ENCODE measurements around the gene FHIT. TPM values are rescaled to one million over a fixed set of nuclear protein-coding genes. Genes with fewer than 3 reads are reported as not detected.

The FHIT gene
- polyA plus RNA-seq, 1 experiment = 0.11 TPM

- no peaks in the 10 kb centered on the region for H3K27me3 ChIP-seq (ENCODE audit: control insufficient read depth, insufficient read depth, low read length)
- CTCF ChIA-PET = no interaction called here
- no peak for DNase-seq (ENCODE audit: low read depth)
- no peak overlapping the region for H3K4me3 ChIP-seq (ENCODE audit: low read depth, low read length)
- POLR2A ChIA-PET = no interaction called here
- no peaks in the 10 kb centered on the region for H3K36me3 ChIP-seq (ENCODE audit: control insufficient read depth, insufficient read depth, low read length)
- no peak for TF ChIP-seq CTCF (IDR thresholded peaks at IDR 0.05; ENCODE audit: insufficient read depth, low read depth, low read length)
These were observed 492.4 kb downstream of the FHIT start for GRCh38 chr3:60758831-60759230.

GRCh38 chr3:60758171-60758570 lies 493.1 kb downstream of the FHIT start:
- Histone ChIP-seq H3K27me3 (ENCODE audit: control insufficient read depth, insufficient read depth, low read length) (no peaks in the 10 kb centered on the region), H3K36me3 (ENCODE audit: control insufficient read depth, insufficient read depth, low read length) (no peaks in the 10 kb centered on the region), H3K4me3 (ENCODE audit: low read depth, low read length) (no peak overlapping the region)
- TF ChIP-seq CTCF (IDR thresholded peaks at IDR 0.05; ENCODE audit: insufficient read depth, low read depth, low read length) = no peak
- CTCF ChIA-PET = no interaction called here
- DNase-seq (ENCODE audit: low read depth) = no peak
- POLR2A ChIA-PET = no interaction called here

GRCh38 chr3:60757724-60758123 lies 493.5 kb downstream of the FHIT start:
- CTCF ChIA-PET = no interaction called here
- Histone ChIP-seq H3K4me3 (ENCODE audit: low read depth, low read length) (no peak overlapping the region), H3K27me3 (ENCODE audit: control insufficient read depth, insufficient read depth, low read length) (no peaks in the 10 kb centered on the region), H3K36me3 (ENCODE audit: control insufficient read depth, insufficient read depth, low read length) (no peaks in the 10 kb centered on the region)
- DNase-seq (ENCODE audit: low read depth) = no peak
- TF ChIP-seq CTCF (IDR thresholded peaks at IDR 0.05; ENCODE audit: insufficient read depth, low read depth, low read length) = no peak
- POLR2A ChIA-PET = no interaction called here

- no peak for DNase-seq (ENCODE audit: low read depth)
- TF ChIP-seq CTCF (IDR thresholded peaks at IDR 0.05; ENCODE audit: insufficient read depth, low read depth, low read length) = no peak
- CTCF ChIA-PET = no interaction called here
- POLR2A ChIA-PET = no interaction called here
- Histone ChIP-seq H3K36me3 (ENCODE audit: control insufficient read depth, insufficient read depth, low read length) (no peaks in the 10 kb centered on the region), H3K27me3 (ENCODE audit: control insufficient read depth, insufficient read depth, low read length) (no peaks in the 10 kb centered on the region), H3K4me3 (ENCODE audit: low read depth, low read length) (no peak overlapping the region)
These were observed 494.8 kb downstream of the FHIT start for GRCh38 chr3:60756241-60757030.

GRCh38 chr3:60755094-60755493 lies 496.2 kb downstream of the FHIT start:
- POLR2A ChIA-PET = no interaction called here
- Histone ChIP-seq H3K36me3 (ENCODE audit: control insufficient read depth, insufficient read depth, low read length) (no peaks in the 10 kb centered on the region), H3K4me3 (ENCODE audit: low read depth, low read length) (no peak overlapping the region), H3K27me3 (ENCODE audit: control insufficient read depth, insufficient read depth, low read length) (no peaks in the 10 kb centered on the region)
- CTCF ChIA-PET = no interaction called here
- TF ChIP-seq CTCF (IDR thresholded peaks at IDR 0.05; ENCODE audit: insufficient read depth, low read depth, low read length) = no peak
- no peak for DNase-seq (ENCODE audit: low read depth)

All from BJ (cell line).